B cell (primary cell): Measurements from ENCODE around the gene PTPRM.

ENCODE experiments used
- EZH2 ChIP-seq: IDR thresholded peaks from 2 replicates; pipeline ENCODE4 v1.6.1; 2012; ENCODE audit warnings: borderline replicate concordance, low read depth, mild to moderate bottlenecking, moderate library complexity, low read length; ENCODE audit not compliant: insufficient read depth, poor library complexity, severe bottlenecking
- TF ChIP-seq, protein P1 (sequence below): fragments of 200-600 bp; IDR thresholded peaks from one replicate; pipeline ENCODE4 v1.8.0; 2022; ENCODE audit warnings: antibody characterized with exemption, mild to moderate bottlenecking

DNA sequence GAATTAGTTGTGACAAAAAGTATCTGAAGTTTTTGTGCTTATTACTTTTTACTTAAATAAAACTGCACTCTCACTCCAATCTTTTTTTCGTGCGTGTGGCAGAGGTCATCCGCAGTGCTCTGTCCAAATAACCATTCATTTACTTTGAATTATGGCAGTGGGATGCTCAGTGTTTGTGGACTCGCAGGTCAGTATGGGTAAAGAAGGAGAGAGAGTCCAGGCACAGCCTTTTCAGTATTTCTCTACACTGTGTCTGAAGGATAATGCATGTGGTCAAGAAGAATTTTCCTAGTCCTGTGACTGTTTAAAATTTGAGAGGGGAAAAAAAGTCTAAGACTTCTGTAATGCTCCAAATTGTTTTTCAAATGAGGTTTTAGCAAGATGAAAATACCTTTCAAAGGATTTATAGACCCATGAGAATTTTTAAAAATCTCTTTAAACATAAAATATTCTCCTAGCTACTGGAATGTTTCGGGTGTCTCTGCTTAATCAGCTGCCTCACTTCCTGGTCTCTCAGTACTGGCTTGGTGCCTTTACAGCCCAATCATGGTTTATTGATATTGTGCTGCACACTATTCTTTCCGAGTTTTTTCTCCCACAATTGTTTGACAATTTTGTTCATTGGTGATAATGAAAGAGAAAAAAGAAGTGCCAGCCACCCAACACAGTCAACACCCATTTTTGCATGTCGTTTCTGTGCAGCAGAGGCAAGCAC, 453.2 kb downstream of the PTPRM start:
- TF ChIP-seq, protein P1, sequence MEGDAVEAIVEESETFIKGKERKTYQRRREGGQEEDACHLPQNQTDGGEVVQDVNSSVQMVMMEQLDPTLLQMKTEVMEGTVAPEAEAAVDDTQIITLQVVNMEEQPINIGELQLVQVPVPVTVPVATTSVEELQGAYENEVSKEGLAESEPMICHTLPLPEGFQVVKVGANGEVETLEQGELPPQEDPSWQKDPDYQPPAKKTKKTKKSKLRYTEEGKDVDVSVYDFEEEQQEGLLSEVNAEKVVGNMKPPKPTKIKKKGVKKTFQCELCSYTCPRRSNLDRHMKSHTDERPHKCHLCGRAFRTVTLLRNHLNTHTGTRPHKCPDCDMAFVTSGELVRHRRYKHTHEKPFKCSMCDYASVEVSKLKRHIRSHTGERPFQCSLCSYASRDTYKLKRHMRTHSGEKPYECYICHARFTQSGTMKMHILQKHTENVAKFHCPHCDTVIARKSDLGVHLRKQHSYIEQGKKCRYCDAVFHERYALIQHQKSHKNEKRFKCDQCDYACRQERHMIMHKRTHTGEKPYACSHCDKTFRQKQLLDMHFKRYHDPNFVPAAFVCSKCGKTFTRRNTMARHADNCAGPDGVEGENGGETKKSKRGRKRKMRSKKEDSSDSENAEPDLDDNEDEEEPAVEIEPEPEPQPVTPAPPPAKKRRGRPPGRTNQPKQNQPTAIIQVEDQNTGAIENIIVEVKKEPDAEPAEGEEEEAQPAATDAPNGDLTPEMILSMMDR = no peak
- no peak for TF ChIP-seq EZH2
